ENCODE results near the gene ANGPTL7. TPM values are rescaled to one million over a fixed set of nuclear protein-coding genes. Genes with fewer than 3 reads are reported as not detected.
"Not testable (repeated sequence)": the region's sequence is repeated elsewhere in the genome, so short reads cannot be mapped to it uniquely, and the experiment has no call there.

The ANGPTL7 gene
- total and polyA plus RNA-seq, 9 donors = 0.31 to 4.4 (median 0.83) TPM

GRCh38 chr1:11151826-11152612, 37.1 kb upstream of the ANGPTL7 start:
- H3K4me3 ChIP-seq (ENCODE audit: low read length) = no peak overlapping the region
- H3K27ac ChIP-seq (ENCODE audit: low read length) = peak overlapping the region; percentile 67
- H3K27me3 ChIP-seq (ENCODE audit: control insufficient read depth, insufficient read depth, low read length) = no peaks in the 10 kb centered on the region
- H3K9me3 ChIP-seq (replicated peaks; ENCODE audit: control insufficient read depth, low read depth, low read length) = no peaks in the 10 kb centered on the region
- peaks cover 41% of the 10 kb centered on the region for H3K4me1 ChIP-seq (ENCODE audit: control insufficient read depth, insufficient read depth, low read length)
- H3K36me3 ChIP-seq (ENCODE audit: control insufficient read depth, insufficient read depth, low read length) = peaks cover 40% of the 10 kb centered on the region
- 13% methylated on average over 1 of the region's 9 CpGs for WGBS (ENCODE audit: insufficient coverage)
- DNase-seq = peak; percentile 92

GRCh38 chr1:11152755-11153154, 36.4 kb upstream of the ANGPTL7 start:
- no peak overlapping the region for H3K4me3 ChIP-seq (ENCODE audit: low read length)
- no peak for DNase-seq
- no peaks in the 10 kb centered on the region for H3K27me3 ChIP-seq (ENCODE audit: control insufficient read depth, insufficient read depth, low read length)
- peaks cover 48% of the 10 kb centered on the region for H3K4me1 ChIP-seq (ENCODE audit: control insufficient read depth, insufficient read depth, low read length)
- H3K27ac ChIP-seq (ENCODE audit: low read length) = peak overlapping the region; percentile 23
- no peaks in the 10 kb centered on the region for H3K9me3 ChIP-seq (replicated peaks; ENCODE audit: control insufficient read depth, low read depth, low read length)
- H3K36me3 ChIP-seq (ENCODE audit: control insufficient read depth, insufficient read depth, low read length) = peaks cover 40% of the 10 kb centered on the region
- 68% methylated on average over 4 of the region's 9 CpGs for WGBS (ENCODE audit: insufficient coverage)

GRCh38 chr1:11153184-11153583, 36.0 kb upstream of the ANGPTL7 start:
- DNase-seq = no peak
- H3K4me1 ChIP-seq (ENCODE audit: control insufficient read depth, insufficient read depth, low read length) = peaks cover 53% of the 10 kb centered on the region
- H3K27me3 ChIP-seq (ENCODE audit: control insufficient read depth, insufficient read depth, low read length) = no peaks in the 10 kb centered on the region
- peaks cover 40% of the 10 kb centered on the region for H3K36me3 ChIP-seq (ENCODE audit: control insufficient read depth, insufficient read depth, low read length)
- H3K4me3 ChIP-seq (ENCODE audit: low read length) = no peak overlapping the region
- 60% methylated on average over 1 of the region's 3 CpGs for WGBS (ENCODE audit: insufficient coverage)
- H3K27ac ChIP-seq (ENCODE audit: low read length) = peak overlapping the region; percentile 23
- H3K9me3 ChIP-seq (replicated peaks; ENCODE audit: control insufficient read depth, low read depth, low read length) = no peaks in the 10 kb centered on the region

- peak overlapping the region; percentile 38 for H3K27ac ChIP-seq (ENCODE audit: low read length)
- no peak overlapping the region for H3K4me3 ChIP-seq (ENCODE audit: low read length)
- H3K9me3 ChIP-seq (replicated peaks; ENCODE audit: control insufficient read depth, low read depth, low read length) = no peaks in the 10 kb centered on the region
- peaks cover 26% of the 10 kb centered on the region for H3K36me3 ChIP-seq (ENCODE audit: control insufficient read depth, insufficient read depth, low read length)
- 93% methylated on average over 1 of the region's 3 CpGs for WGBS (ENCODE audit: insufficient coverage)
- DNase-seq = no peak
- no peaks in the 10 kb centered on the region for H3K27me3 ChIP-seq (ENCODE audit: control insufficient read depth, insufficient read depth, low read length)
- peaks cover 39% of the 10 kb centered on the region for H3K4me1 ChIP-seq (ENCODE audit: control insufficient read depth, insufficient read depth, low read length)
These were observed 32.7 kb upstream of the ANGPTL7 start for GRCh38 chr1:11156441-11156840.

GRCh38 chr1:11156963-11157362, 32.2 kb upstream of the ANGPTL7 start:
- 80% methylated on average over 4 of the region's 7 CpGs for WGBS (ENCODE audit: insufficient coverage)
- no peaks in the 10 kb centered on the region for H3K9me3 ChIP-seq (replicated peaks; ENCODE audit: control insufficient read depth, low read depth, low read length)
- DNase-seq = no peak
- H3K36me3 ChIP-seq (ENCODE audit: control insufficient read depth, insufficient read depth, low read length) = peaks cover 26% of the 10 kb centered on the region
- H3K27me3 ChIP-seq (ENCODE audit: control insufficient read depth, insufficient read depth, low read length) = no peaks in the 10 kb centered on the region
- peak overlapping the region; percentile 88 for H3K27ac ChIP-seq (ENCODE audit: low read length)
- H3K4me1 ChIP-seq (ENCODE audit: control insufficient read depth, insufficient read depth, low read length) = peaks cover 34% of the 10 kb centered on the region
- H3K4me3 ChIP-seq (ENCODE audit: low read length) = no peak overlapping the region

- Histone ChIP-seq H3K9me3 (replicated peaks; ENCODE audit: control insufficient read depth, low read depth, low read length) (no peaks in the 10 kb centered on the region), H3K36me3 (ENCODE audit: control insufficient read depth, insufficient read depth, low read length) (peaks cover 26% of the 10 kb centered on the region), H3K4me1 (ENCODE audit: control insufficient read depth, insufficient read depth, low read length) (peaks cover 30% of the 10 kb centered on the region), H3K4me3 (ENCODE audit: low read length) (no peak overlapping the region), H3K27ac (ENCODE audit: low read length) (peak overlapping the region; percentile 88), H3K27me3 (ENCODE audit: control insufficient read depth, insufficient read depth, low read length) (no peaks in the 10 kb centered on the region)
- DNase-seq = peak; percentile 64
- WGBS (ENCODE audit: insufficient coverage) = 51% methylated on average over 2 of the region's 8 CpGs
These were observed 31.8 kb upstream of the ANGPTL7 start for GRCh38 chr1:11157394-11157793.

- no peaks in the 10 kb centered on the region for H3K27me3 ChIP-seq (ENCODE audit: control insufficient read depth, insufficient read depth, low read length)
- peak; percentile 89 for DNase-seq
- peaks cover 24% of the 10 kb centered on the region for H3K36me3 ChIP-seq (ENCODE audit: control insufficient read depth, insufficient read depth, low read length)
- no peaks in the 10 kb centered on the region for H3K9me3 ChIP-seq (replicated peaks; ENCODE audit: control insufficient read depth, low read depth, low read length)
- H3K4me1 ChIP-seq (ENCODE audit: control insufficient read depth, insufficient read depth, low read length) = peaks cover 26% of the 10 kb centered on the region
- peak overlapping the region; percentile 88 for H3K27ac ChIP-seq (ENCODE audit: low read length)
- no peak overlapping the region for H3K4me3 ChIP-seq (ENCODE audit: low read length)
- no CpG with 5 or more reads among the region's 2 CpGs for WGBS (ENCODE audit: insufficient coverage)
These were observed 31.3 kb upstream of the ANGPTL7 start for GRCh38 chr1:11157867-11158266.

GRCh38 chr1:11158291-11158690, 30.9 kb upstream of the ANGPTL7 start:
- WGBS (ENCODE audit: insufficient coverage) = 86% methylated on average over 1 of the region's 3 CpGs
- H3K36me3 ChIP-seq (ENCODE audit: control insufficient read depth, insufficient read depth, low read length) = peaks cover 21% of the 10 kb centered on the region
- DNase-seq = no peak
- H3K27ac ChIP-seq (ENCODE audit: low read length) = peak overlapping the region; percentile 88
- H3K4me1 ChIP-seq (ENCODE audit: control insufficient read depth, insufficient read depth, low read length) = peaks cover 24% of the 10 kb centered on the region
- no peaks in the 10 kb centered on the region for H3K27me3 ChIP-seq (ENCODE audit: control insufficient read depth, insufficient read depth, low read length)
- no peak overlapping the region for H3K4me3 ChIP-seq (ENCODE audit: low read length)
- H3K9me3 ChIP-seq (replicated peaks; ENCODE audit: control insufficient read depth, low read depth, low read length) = no peaks in the 10 kb centered on the region

- no CpG with 5 or more reads among the region's 3 CpGs for WGBS (ENCODE audit: insufficient coverage)
- peak; percentile 79 for DNase-seq
- no peaks in the 10 kb centered on the region for H3K9me3 ChIP-seq (replicated peaks; ENCODE audit: control insufficient read depth, low read depth, low read length)
- H3K27ac ChIP-seq (ENCODE audit: low read length) = peak overlapping the region; percentile 88
- H3K27me3 ChIP-seq (ENCODE audit: control insufficient read depth, insufficient read depth, low read length) = no peaks in the 10 kb centered on the region
- H3K4me1 ChIP-seq (ENCODE audit: control insufficient read depth, insufficient read depth, low read length) = peaks cover 24% of the 10 kb centered on the region
- H3K36me3 ChIP-seq (ENCODE audit: control insufficient read depth, insufficient read depth, low read length) = peaks cover 21% of the 10 kb centered on the region
- H3K4me3 ChIP-seq (ENCODE audit: low read length) = no peak overlapping the region
These were observed 30.3 kb upstream of the ANGPTL7 start for GRCh38 chr1:11158720-11159321.

- H3K4me3 ChIP-seq (ENCODE audit: low read length); H3K27ac ChIP-seq (ENCODE audit: low read length); H3K27me3 ChIP-seq (ENCODE audit: control insufficient read depth, insufficient read depth, low read length); DNase-seq; H3K9me3 ChIP-seq (replicated peaks; ENCODE audit: control insufficient read depth, low read depth, low read length); H3K4me1 ChIP-seq (ENCODE audit: control insufficient read depth, insufficient read depth, low read length); H3K36me3 ChIP-seq (ENCODE audit: control insufficient read depth, insufficient read depth, low read length): not testable (repeated sequence)
- WGBS (ENCODE audit: insufficient coverage) = no CpG with 5 or more reads among the region's 4 CpGs
These were observed 26.4 kb upstream of the ANGPTL7 start for GRCh38 chr1:11162752-11163151.

All from muscle of leg (tissue), 11 donors.